ENCODE measurements around the gene NR2C1. TPM values are rescaled to one million over a fixed set of nuclear protein-coding genes. Genes with fewer than 3 reads are reported as not detected.
A peak's percentile ranks its signal among the peaks of the same experiment; 100 is the strongest.
"Not testable (repeated sequence)": the region's sequence is repeated elsewhere in the genome, so short reads cannot be mapped to it uniquely, and the experiment has no call there.

The NR2C1 gene
- polyA plus RNA-seq, 4 donors, result 54.0 to 85.2 (median 70.4) TPM

GRCh38 chr12:95004610-95005009, 68.8 kb downstream of the NR2C1 start:
- DNase-seq (ENCODE audit: low read depth in 4 of 4, low spot score in 3 of 4), result no peak

DNA sequence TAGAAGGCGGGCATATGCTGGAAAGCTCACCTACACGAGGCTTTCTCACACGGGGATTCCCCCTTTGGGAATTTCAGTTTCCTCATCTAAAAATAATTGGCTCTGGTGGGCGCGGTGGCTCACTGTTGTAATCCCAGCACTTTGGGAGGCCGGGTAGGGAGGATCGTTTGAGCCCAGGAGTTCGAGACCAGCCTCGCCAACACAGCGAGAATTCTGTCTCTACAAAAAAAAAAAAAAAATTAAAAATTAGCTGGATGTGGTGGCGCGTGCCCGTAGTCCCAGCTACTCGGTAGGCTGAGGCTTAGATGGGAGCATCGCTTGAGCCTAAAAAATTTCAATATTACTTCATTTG, 69.5 kb downstream of the NR2C1 start:
- no peak for DNase-seq (ENCODE audit: low read depth in 4 of 4, low spot score in 3 of 4)

GRCh38 chr12:95003213-95003920, 70.1 kb downstream of the NR2C1 start, which contains the start of gene NDUFA12:
Gene NDUFA12, minus strand, starts transcription at chr12:95003697. Its CDS starts 17 bp downstream, at chr12:95003680.
- DNase-seq (ENCODE audit: low read depth in 4 of 4, low spot score in 3 of 4), result peak; percentile 91 to 93 (median 92)

GRCh38 chr12:95002754-95003153, 70.7 kb downstream of the NR2C1 start:
- no peak for DNase-seq (ENCODE audit: low read depth in 4 of 4, low spot score in 3 of 4)

- no peak for DNase-seq (ENCODE audit: low read depth in 4 of 4, low spot score in 3 of 4)
These were observed 75.1 kb downstream of the NR2C1 start for GRCh38 chr12:94998326-94998725.

DNA sequence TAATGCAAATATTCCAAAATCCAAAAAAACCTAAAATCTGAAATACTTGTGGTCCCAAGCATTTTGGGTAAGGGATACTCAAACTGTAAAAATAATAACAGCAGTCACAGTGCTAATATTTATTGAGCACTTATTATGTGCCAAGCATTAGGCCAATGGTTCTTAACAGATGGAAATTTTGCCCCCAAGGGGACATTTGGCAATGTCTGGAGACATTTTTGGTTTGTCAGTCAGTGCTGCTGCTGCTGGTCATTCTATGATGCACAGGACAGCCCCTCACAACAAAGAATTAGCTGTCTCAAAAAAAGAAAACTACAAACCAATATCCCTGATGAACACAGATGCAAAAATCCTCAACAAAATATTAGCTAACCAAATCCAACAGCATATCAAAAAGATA, 75.7 kb downstream of the NR2C1 start:
- DNase-seq (ENCODE audit: low read depth in 4 of 4, low spot score in 3 of 4), result no peak

GRCh38 chr12:94997061-94997460, 76.4 kb downstream of the NR2C1 start:
- DNase-seq (ENCODE audit: low read depth in 4 of 4, low spot score in 3 of 4), result no peak

DNA sequence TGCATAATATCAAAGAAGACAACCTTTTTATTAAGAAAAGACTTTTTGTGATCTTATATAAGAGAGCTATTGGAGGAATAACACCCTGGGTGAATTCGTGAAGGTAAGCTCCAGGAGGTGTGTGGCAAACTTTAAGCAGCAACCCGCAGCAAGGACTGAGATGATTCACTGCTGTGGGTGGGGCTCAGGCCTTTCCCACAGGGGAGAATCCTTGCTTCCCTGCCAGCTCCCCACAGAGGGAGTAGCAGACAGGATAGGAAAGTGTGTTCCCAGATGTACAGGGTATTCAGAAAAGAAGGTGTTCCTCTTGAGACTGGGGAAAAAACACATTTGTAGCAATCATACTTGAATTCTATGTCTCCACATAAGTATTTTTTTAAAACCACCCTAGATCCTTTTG, 79.1 kb downstream of the NR2C1 start:
- DNase-seq (ENCODE audit: low read depth in 4 of 4, low spot score in 3 of 4), result no peak

DNA sequence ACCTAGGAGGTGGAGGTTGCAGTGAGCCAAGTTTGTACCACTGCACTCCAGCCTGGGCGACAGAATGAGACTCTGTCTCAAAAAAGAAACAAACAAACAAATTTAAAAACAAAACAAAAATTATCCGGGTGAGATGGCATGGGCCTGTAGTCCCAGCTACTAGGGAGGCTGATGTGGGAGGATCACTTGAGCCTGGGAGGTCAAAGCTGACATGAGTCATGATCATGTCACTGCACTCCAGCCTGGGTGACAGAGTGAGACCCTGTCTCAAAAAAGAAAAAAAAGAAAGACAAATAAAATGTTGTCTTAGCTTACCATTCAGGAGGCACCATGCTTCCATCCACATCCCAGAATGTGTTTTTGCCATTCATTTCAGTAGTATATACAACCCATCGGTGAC, 79.6 kb downstream of the NR2C1 start:
- not testable (repeated sequence) for DNase-seq (ENCODE audit: low read depth in 4 of 4, low spot score in 3 of 4)

GRCh38 chr12:94990222-94990621, 83.2 kb downstream of the NR2C1 start:
- no peak for DNase-seq (ENCODE audit: low read depth in 4 of 4, low spot score in 3 of 4)

DNA sequence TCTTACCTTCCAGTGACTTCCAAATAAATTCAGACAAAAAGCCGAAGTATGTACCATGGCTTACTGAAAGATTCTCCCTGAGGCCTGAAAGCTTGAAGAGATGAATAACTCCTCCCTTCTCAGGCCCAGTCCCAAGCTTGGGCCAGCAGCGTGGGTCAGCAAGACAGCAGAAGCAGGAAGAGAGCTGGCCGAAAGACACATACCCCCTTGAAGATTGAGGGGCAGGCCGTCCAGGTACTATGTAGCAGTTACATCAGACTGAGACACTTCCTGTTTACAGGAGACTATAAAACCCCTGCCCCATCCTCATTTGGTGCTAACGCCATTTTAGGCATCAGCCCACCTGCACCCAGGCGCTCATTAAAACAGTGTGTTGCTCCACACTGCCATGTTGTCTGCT, 84.9 kb downstream of the NR2C1 start:
- no peak for DNase-seq (ENCODE audit: low read depth in 4 of 4, low spot score in 3 of 4)

DNA sequence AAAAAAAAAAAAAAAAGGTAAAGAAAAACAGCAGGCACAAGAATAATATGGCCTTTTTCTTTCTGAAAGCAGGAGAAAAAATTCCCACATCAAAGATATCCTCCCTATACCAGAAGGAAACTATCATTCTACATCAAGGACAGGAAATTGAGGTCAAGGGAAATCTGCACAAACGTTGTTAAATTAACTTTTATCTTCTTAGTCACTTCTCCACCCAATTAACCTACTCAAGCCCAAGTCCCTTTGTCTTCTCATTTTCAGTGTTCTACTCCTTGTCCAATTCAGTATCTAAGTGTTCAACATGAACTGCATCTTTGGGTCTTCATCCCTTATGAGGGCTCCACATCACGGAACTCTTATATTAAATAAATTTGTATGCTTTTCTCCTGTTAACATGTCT, 85.6 kb downstream of the NR2C1 start:
- no peak for DNase-seq (ENCODE audit: low read depth in 4 of 4, low spot score in 3 of 4)

- no peak for DNase-seq (ENCODE audit: low read depth in 4 of 4, low spot score in 3 of 4)
These were observed 86.2 kb downstream of the NR2C1 start for GRCh38 chr12:94987076-94987669.

DNA sequence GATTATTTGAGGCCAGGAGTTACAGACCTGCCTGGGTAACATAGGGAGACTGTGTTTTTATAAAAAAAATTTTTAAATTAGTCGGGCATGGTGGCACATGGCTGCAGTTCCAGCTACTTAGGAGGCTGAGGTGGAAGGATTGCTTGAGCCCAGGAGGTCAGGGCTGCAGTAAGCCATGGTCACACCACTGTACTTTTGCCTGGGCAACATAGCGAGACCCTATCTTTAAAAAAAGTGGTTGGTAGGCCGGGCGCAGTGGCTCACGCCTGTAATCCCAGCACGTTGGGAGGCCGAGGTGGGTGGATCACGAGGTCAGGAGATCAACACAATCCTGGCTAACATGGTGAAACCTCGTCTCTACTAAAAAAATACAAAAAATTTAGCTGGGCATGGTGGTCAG, 88.3 kb downstream of the NR2C1 start:
- not testable (repeated sequence) for DNase-seq (ENCODE audit: low read depth in 4 of 4, low spot score in 3 of 4)

- no peak for DNase-seq (ENCODE audit: low read depth in 4 of 4, low spot score in 3 of 4)
These were observed 90.1 kb downstream of the NR2C1 start for GRCh38 chr12:94983321-94983720.

DNA sequence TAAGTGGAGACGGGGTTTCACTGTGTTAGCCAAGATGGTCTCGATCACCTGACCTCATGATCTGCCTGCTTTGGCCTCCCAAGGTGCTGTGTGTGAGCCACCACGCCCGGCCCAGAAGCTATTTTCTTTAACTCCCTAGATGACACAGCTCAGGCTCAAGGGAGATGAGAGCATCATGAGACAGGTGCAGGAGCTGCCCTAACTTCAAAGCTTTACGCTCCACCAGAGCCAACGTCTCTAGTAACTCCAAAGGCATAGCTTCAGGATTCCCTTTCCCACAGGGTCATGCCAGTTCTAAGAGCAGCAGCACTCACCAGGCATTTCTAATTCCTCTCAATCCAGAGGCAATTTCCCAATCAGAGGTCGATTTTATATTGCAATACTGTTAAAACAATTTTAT, 91.0 kb downstream of the NR2C1 start:
- no peak for DNase-seq (ENCODE audit: low read depth in 4 of 4, low spot score in 3 of 4)

DNA sequence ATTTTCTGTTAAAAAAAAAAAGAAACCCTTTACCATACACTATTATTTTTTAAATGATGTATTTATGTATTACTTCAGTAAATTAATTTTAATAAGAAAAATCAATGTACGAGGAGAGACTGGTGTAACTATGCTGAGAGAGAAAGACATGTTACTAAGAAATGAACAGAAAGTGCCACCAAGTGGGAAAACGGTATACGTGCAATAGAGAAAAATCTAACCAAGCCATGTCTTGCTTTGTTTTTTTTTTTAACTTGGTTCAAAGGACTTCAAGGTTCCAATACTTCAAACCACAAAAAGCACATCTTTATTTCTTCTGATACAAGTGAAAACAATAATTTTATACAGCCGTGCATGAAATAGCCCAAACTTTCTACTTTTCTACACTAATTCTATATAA, 92.8 kb downstream of the NR2C1 start:
- no peak for DNase-seq (ENCODE audit: low read depth in 4 of 4, low spot score in 3 of 4)

- no peak for DNase-seq (ENCODE audit: low read depth in 4 of 4, low spot score in 3 of 4)
These were observed 93.5 kb downstream of the NR2C1 start for GRCh38 chr12:94979941-94980340.

- no peak for DNase-seq (ENCODE audit: low read depth in 4 of 4, low spot score in 3 of 4)
These were observed 95.5 kb downstream of the NR2C1 start for GRCh38 chr12:94977766-94978468.

DNA sequence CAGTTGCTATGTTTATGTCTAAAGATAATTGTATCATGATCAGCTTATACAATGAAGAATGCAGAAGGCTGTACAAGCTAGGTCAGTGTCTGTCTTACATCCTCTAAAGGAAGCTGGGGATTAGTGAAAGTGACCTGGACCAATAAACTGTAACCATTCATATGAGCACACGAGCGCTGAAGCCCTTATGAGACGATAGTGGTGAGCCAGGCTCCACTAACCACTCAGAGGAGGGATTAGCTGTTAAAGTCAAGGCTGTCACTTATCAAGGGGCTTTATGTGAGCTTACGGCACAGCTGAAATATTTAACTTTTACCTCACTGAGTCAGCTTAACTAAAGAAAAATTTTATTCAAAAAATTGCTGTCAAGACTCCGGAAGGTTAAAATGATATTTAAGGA, 100.2 kb downstream of the NR2C1 start:
- no peak for DNase-seq (ENCODE audit: low read depth in 4 of 4, low spot score in 3 of 4)

DNA sequence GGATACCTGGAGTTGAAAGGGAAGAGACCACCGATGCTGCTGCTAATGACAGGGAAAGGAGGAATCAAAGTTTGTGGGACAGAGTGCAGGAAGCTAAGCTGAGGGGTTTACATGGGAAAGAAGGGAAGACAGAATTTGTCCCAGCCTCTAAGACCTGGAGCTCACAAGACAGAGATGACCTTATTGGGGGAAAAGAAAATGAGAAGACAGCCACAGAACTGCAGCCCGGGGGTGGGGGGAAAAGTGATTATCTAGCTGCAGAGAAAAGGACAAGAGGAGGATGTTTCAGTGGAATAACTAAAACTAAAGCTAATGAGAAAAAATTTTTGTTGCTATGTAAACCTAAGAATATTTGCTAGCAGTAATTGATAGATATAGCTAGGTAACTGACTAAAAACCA, 100.6 kb downstream of the NR2C1 start:
- no peak for DNase-seq (ENCODE audit: low read depth in 4 of 4, low spot score in 3 of 4)

DNA sequence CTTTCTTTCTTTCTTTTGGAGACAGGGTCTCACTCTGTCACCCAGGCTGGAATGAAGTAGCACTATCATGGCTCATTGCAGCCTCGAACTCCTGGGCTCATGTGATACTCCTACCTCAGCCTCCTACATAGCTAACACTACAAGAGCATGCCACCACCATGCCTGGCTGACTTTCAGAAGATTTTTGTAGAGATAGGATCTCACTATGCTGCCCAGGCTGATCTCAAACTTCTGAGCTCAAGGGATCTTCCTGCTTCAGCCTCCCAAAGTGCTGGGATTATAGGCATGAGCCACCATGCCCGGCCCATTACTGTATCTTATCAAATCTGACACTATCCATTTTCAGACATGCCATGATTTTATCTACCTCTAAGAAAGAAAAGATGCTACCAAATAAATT, 101.5 kb downstream of the NR2C1 start:
- DNase-seq (ENCODE audit: low read depth in 4 of 4, low spot score in 3 of 4), result no peak
